Liver (tissue), 9 donors: ENCODE results near the gene TNC. TPM values are rescaled to one million over a fixed set of nuclear protein-coding genes. Genes with fewer than 3 reads are reported as not detected.

Experiments used
- DNase-seq: peaks from one replicate; pipeline ENCODE4 v3.0.0-alpha.2; 2017; ENCODE audit warnings: low spot score
- H3K27ac ChIP-seq, 2 donors: one replicate each; pipeline ENCODE4 v1.7.0; 2013; ENCODE audit warnings: inconsistent platforms in 2 of 2, low read length in 2 of 2, control low read depth in 1 of 2, low read depth in 1 of 2, mild to moderate bottlenecking in 1 of 2
- H3K27me3 ChIP-seq, 4 donors: one replicate each; pipeline versions ENCODE4 v1.6.1 to v1.7.0; 2013; ENCODE audit warnings: low read length in 3 of 4, inconsistent platforms in 1 of 4, mild to moderate bottlenecking in 1 of 4, moderate library complexity in 1 of 4; ENCODE audit not compliant: control insufficient read depth in 4 of 4, insufficient read depth in 4 of 4
- H3K36me3 ChIP-seq, 4 donors: one replicate each; pipeline versions ENCODE4 v1.6.1 to v1.7.0; 2013; ENCODE audit warnings: low read length in 3 of 4, mild to moderate bottlenecking in 3 of 4, low read depth in 1 of 4, moderate library complexity in 1 of 4; ENCODE audit not compliant: control insufficient read depth in 4 of 4, insufficient read depth in 3 of 4
- H3K4me1 ChIP-seq, 4 donors: one replicate each; pipeline versions ENCODE4 v1.6.1 to v1.7.0; 2013; ENCODE audit warnings: low read length in 3 of 4, mild to moderate bottlenecking in 3 of 4, moderate library complexity in 1 of 4; ENCODE audit not compliant: control insufficient read depth in 4 of 4, insufficient read depth in 4 of 4
- H3K4me3 ChIP-seq, 3 donors: one replicate each; pipeline versions ENCODE4 v1.6.1 to v1.7.0; 2013; ENCODE audit warnings: low read length in 3 of 3, control low read depth in 1 of 3, low read depth in 1 of 3, mild to moderate bottlenecking in 1 of 3
- H3K9ac ChIP-seq, 2 donors: one replicate each; pipeline ENCODE4 v1.7.0; 2013; ENCODE audit warnings: low read length in 2 of 2, mild to moderate bottlenecking in 2 of 2, moderate library complexity in 2 of 2, control low read depth in 1 of 2, low read depth in 1 of 2
- H3K9me3 ChIP-seq, 4 donors: one replicate each; pipeline versions ENCODE4 v1.6.1 to v1.7.0; 2013; ENCODE audit warnings: low read length in 3 of 4; ENCODE audit not compliant: control insufficient read depth in 4 of 4
- CTCF ChIP-seq: fragments of 150-350 bp; IDR thresholded peaks from 2 replicates; pipeline ENCODE4 v1.5.1; 2017; ENCODE audit warnings: improper control_type of control experiment, low read depth, low read length; ENCODE audit not compliant: missing input control
- FOXA1 ChIP-seq: IDR thresholded peaks from 2 replicates; pipeline ENCODE4 v1.6.1; 2016; ENCODE audit warnings: antibody characterized with exemption
- FOXA2 ChIP-seq: IDR thresholded peaks from 2 replicates; pipeline ENCODE4 v1.6.1; 2016; ENCODE audit warnings: antibody characterized with exemption
- GABPA ChIP-seq, 2 donors: IDR thresholded peaks in 1 of 2; conservative IDR thresholded peaks in 1 of 2; 2 replicates each; pipeline ENCODE4 v1.6.1; 2016; ENCODE audit warnings: antibody characterized with exemption in 2 of 2, mild to moderate bottlenecking in 1 of 2, moderate library complexity in 1 of 2
- HNF4A ChIP-seq, 2 donors: conservative IDR thresholded peaks; 2 replicates each; pipeline ENCODE4 v1.6.1; 2016; ENCODE audit warnings: antibody characterized with exemption in 2 of 2, mild to moderate bottlenecking in 2 of 2
- HNF4G ChIP-seq: IDR thresholded peaks from 2 replicates; pipeline ENCODE4 v1.6.1; 2016; ENCODE audit warnings: antibody characterized with exemption
- JUND ChIP-seq, 2 donors: IDR thresholded peaks; 2 replicates each; pipeline ENCODE4 v1.6.1; 2016; ENCODE audit warnings: antibody characterized with exemption in 2 of 2
- NR2F2 ChIP-seq: IDR thresholded peaks from 2 replicates; pipeline ENCODE4 v1.6.1; 2016; ENCODE audit warnings: antibody characterized with exemption
- RAD21 ChIP-seq, 2 donors: IDR thresholded peaks; 2 replicates each; pipeline ENCODE4 v1.6.1; 2016; ENCODE audit warnings: antibody characterized with exemption in 2 of 2, mild to moderate bottlenecking in 2 of 2
- REST ChIP-seq: IDR thresholded peaks from 2 replicates; pipeline ENCODE4 v1.6.1; 2016; ENCODE audit warnings: antibody characterized with exemption, mild to moderate bottlenecking
- RXRA ChIP-seq, 2 donors: IDR thresholded peaks; 2 replicates each; pipeline ENCODE4 v1.6.1; 2017 to 2018; ENCODE audit warnings: antibody characterized with exemption in 2 of 2, mild to moderate bottlenecking in 1 of 2
- TAF1 ChIP-seq: conservative IDR thresholded peaks from 2 replicates; pipeline ENCODE4 v1.6.1; 2016; ENCODE audit warnings: antibody characterized with exemption, mild to moderate bottlenecking
- YY1 ChIP-seq: IDR thresholded peaks from 2 replicates; pipeline ENCODE4 v1.6.1; 2016; ENCODE audit warnings: antibody characterized with exemption, mild to moderate bottlenecking
- ZBTB33 ChIP-seq: IDR thresholded peaks from 2 replicates; pipeline ENCODE4 v1.6.1; 2016; ENCODE audit warnings: antibody characterized with exemption
- WGBS: extraction: QIAGEN DNeasy Blood & Tissue Kit; methylation state at CpG from one replicate; pipeline ENCODE4 v1.1.7; 2013; 5-methylcytosine and 5-hydroxymethylcytosine counted together
- polyA plus RNA-seq, 2 donors: library from polyadenylated mRNA; stranded (reverse) in 1 of 2; unstranded in 1 of 2; fragments of 200-250 nt in 1 of 2; fragments of >200 nt in 1 of 2; fragmentation: Nextera tagmentation in 1 of 2; extraction: Ambion mirVana in 1 of 2; gene quantifications; one replicate each; pipeline versions ENCODE4 v1.2.1 to v1.2.3, GENCODE V29; 2013 to 2015
- total RNA-seq, 2 donors: library from RNA; depleted of rRNA; stranded (reverse); fragments of >200 nt; gene quantifications; one replicate each; pipeline ENCODE4 v1.2.3, GENCODE V29; 2014
- donor health status: healthy.
- donor health status: healthy.
- donor health status: healthy.
- donor health status: healthy.
- donor health status: healthy.

The TNC gene
- total and polyA plus RNA-seq, 4 donors, result 0.19 to 6.3 (median 1.8) TPM

- H3K27ac ChIP-seq, result no peak overlapping the region
These were observed 37.1 kb upstream of the TNC start for GRCh38 chr9:115155037-115155436.

GRCh38 chr9:115154617-115155016 is 36.7 kb upstream of the TNC start:
- H3K27ac ChIP-seq, result no peak overlapping the region
- H3K4me1 ChIP-seq, result no peaks in the 10 kb centered on the region
- TF ChIP-seq JUND (IDR thresholded peaks at IDR 0.05) (no peak), NR2F2 (no peak), REST (no peak), TAF1 (no peak), FOXA2 (no peak), YY1 (no peak), FOXA1 (no peak), HNF4G (no peak), GABPA (IDR thresholded peaks at IDR 0.05 in 1 of 2, conservative IDR thresholded peaks at IDR 0.05 in 1 of 2) (no peak), CTCF (no peak), ZBTB33 (no peak), HNF4A (conservative IDR thresholded peaks at IDR 0.05) (no peak), RAD21 (IDR thresholded peaks at IDR 0.05) (no peak), RXRA (IDR thresholded peaks at IDR 0.05) (no peak)
- H3K36me3 ChIP-seq, result no peaks in the 10 kb centered on the region
- no peaks in the 10 kb centered on the region for H3K9me3 ChIP-seq
- H3K4me3 ChIP-seq, result no peak overlapping the region
- no peak for DNase-seq
- H3K27me3 ChIP-seq, result no peaks in the 10 kb centered on the region
- H3K9ac ChIP-seq, result no peak overlapping the region

More at GRCh38 chr9:115155037-115155436, 37.1 kb upstream of the TNC start:
- no peak for TF ChIP-seq REST
- no peak for DNase-seq
- 84% methylated on average over 4 of the region's 4 CpGs for WGBS
- Histone ChIP-seq H3K9me3 (no peaks in the 10 kb centered on the region), H3K36me3 (no peaks in the 10 kb centered on the region), H3K4me3 (no peak overlapping the region), H3K4me1 (no peaks in the 10 kb centered on the region), H3K9ac (no peak overlapping the region), H3K27me3 (no peaks in the 10 kb centered on the region)
